Breast epithelium (tissue), 3 donors: ENCODE measurements around the gene CHMP1A.

Experiments used
- POLR2A ChIP-seq: fragments of 450-650 bp; IDR thresholded peaks from one replicate; pipeline ENCODE4 v1.6.1; 2016; ENCODE audit warnings: antibody characterized with exemption, mild to moderate bottlenecking, moderate library complexity
- TF ChIP-seq, protein P1 (sequence below), 3 donors: fragments of 450-650 bp; IDR thresholded peaks; one replicate each; pipeline ENCODE4 v1.5.1; 2016 to 2017; ENCODE audit warnings: antibody characterized with exemption in 3 of 3, mild to moderate bottlenecking in 3 of 3, moderate library complexity in 3 of 3

- TF ChIP-seq, protein P1, sequence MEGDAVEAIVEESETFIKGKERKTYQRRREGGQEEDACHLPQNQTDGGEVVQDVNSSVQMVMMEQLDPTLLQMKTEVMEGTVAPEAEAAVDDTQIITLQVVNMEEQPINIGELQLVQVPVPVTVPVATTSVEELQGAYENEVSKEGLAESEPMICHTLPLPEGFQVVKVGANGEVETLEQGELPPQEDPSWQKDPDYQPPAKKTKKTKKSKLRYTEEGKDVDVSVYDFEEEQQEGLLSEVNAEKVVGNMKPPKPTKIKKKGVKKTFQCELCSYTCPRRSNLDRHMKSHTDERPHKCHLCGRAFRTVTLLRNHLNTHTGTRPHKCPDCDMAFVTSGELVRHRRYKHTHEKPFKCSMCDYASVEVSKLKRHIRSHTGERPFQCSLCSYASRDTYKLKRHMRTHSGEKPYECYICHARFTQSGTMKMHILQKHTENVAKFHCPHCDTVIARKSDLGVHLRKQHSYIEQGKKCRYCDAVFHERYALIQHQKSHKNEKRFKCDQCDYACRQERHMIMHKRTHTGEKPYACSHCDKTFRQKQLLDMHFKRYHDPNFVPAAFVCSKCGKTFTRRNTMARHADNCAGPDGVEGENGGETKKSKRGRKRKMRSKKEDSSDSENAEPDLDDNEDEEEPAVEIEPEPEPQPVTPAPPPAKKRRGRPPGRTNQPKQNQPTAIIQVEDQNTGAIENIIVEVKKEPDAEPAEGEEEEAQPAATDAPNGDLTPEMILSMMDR (IDR thresholded peaks at IDR 0.05), result no peak
- TF ChIP-seq POLR2A, result peak; percentile 62
Measured at GRCh38 chr16:89701425-89702406, 44.2 kb upstream of the CHMP1A start, which contains the start of gene SPATA2L.
